Glutamatergic neuron (in vitro differentiated cells): ENCODE measurements around the gene VPS35L. TPM values are rescaled to one million over a fixed set of nuclear protein-coding genes. Genes with fewer than 3 reads are reported as not detected.

Experiments
- DNase-seq: peaks from one replicate; pipeline ENCODE4 v3.0.0; 2022
- H3K27ac Mint-ChIP-seq: one replicate; pipeline ENCODE4 v1.8.0; 2020; ENCODE audit warnings: mild to moderate bottlenecking, mixed read lengths, inconsistent platforms; ENCODE audit not compliant: unreplicated experiment
- H3K27me3 Mint-ChIP-seq: one replicate; pipeline ENCODE4 v1.8.0; 2020; ENCODE audit warnings: mild to moderate bottlenecking, moderate library complexity, mixed read lengths, inconsistent platforms; ENCODE audit not compliant: unreplicated experiment
- H3K36me3 Mint-ChIP-seq: one replicate; pipeline ENCODE4 v1.8.0; 2020; ENCODE audit warnings: mild to moderate bottlenecking, mixed read lengths, inconsistent platforms; ENCODE audit not compliant: unreplicated experiment
- H3K4me1 Mint-ChIP-seq: one replicate; pipeline ENCODE4 v1.8.0; 2020; ENCODE audit warnings: mild to moderate bottlenecking, low read depth, mixed read lengths, inconsistent platforms; ENCODE audit not compliant: unreplicated experiment
- H3K4me3 Mint-ChIP-seq: one replicate; pipeline ENCODE4 v1.8.0; 2020; ENCODE audit warnings: mild to moderate bottlenecking, mixed read lengths, inconsistent platforms; ENCODE audit not compliant: unreplicated experiment
- H3K9me3 Mint-ChIP-seq: one replicate; pipeline ENCODE4 v1.8.0; 2020; ENCODE audit warnings: mild to moderate bottlenecking, moderate library complexity, mixed read lengths, inconsistent platforms; ENCODE audit not compliant: unreplicated experiment
- total RNA-seq: library from RNA; stranded (reverse); fragmentation: NEBNext Ultra II Directional; extraction: Animal tissue kit (Norgen Biotek cat#: 25700); gene quantifications from one replicate; pipeline ENCODE4 v1.2.1, GENCODE V29; 2021; ENCODE audit not compliant: unreplicated experiment
- TF ChIP-seq, protein P1 (sequence below): fragments of 200-600 bp; sonication (generic); IDR thresholded peaks from one replicate; pipeline ENCODE4 v1.5.0; 2021; ENCODE audit not compliant: partially characterized antibody, unreplicated experiment

VPS35L gene
- total RNA-seq, 1 donor from 2014 or later, result 57.1 TPM

DNA sequence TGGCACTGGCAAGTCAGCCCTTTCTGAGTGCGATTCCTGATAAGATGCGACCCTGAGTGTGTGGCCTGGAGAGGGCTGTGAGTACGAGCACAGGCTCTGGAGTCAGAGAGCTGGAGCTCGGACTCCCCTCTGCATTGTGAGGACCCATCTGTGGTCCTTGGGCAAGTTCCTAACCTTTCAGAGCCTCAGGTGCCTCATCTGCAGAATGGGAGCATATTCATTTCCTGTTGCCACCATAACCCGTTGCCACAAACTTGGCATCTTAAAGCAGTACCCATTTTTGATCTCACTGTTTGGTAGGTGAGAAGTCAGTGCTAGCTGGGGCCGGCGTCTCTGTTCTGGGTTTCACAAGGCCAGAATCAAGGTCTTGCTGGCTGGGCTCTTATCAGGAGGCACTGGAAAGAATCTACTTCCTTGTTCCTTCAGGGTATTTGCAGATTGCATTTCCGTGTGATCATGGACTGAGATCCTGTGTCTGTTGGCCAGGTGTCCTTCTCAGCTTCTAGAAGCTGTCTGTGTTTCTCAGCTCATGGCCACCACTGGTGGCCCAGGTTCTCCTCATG lies 142.3 kb downstream of the VPS35L start:
- TF ChIP-seq, protein P1, sequence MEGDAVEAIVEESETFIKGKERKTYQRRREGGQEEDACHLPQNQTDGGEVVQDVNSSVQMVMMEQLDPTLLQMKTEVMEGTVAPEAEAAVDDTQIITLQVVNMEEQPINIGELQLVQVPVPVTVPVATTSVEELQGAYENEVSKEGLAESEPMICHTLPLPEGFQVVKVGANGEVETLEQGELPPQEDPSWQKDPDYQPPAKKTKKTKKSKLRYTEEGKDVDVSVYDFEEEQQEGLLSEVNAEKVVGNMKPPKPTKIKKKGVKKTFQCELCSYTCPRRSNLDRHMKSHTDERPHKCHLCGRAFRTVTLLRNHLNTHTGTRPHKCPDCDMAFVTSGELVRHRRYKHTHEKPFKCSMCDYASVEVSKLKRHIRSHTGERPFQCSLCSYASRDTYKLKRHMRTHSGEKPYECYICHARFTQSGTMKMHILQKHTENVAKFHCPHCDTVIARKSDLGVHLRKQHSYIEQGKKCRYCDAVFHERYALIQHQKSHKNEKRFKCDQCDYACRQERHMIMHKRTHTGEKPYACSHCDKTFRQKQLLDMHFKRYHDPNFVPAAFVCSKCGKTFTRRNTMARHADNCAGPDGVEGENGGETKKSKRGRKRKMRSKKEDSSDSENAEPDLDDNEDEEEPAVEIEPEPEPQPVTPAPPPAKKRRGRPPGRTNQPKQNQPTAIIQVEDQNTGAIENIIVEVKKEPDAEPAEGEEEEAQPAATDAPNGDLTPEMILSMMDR, result no peak
- H3K9me3 Mint-ChIP-seq, result no peaks in the 10 kb centered on the region
- H3K4me1 Mint-ChIP-seq, result no peaks in the 10 kb centered on the region
- no peak overlapping the region for H3K4me3 Mint-ChIP-seq
- DNase-seq, result no peak
- no peak overlapping the region for H3K27ac Mint-ChIP-seq
- H3K27me3 Mint-ChIP-seq, result peaks cover 3% of the 10 kb centered on the region
- H3K36me3 Mint-ChIP-seq, result peaks cover 4% of the 10 kb centered on the region

DNA sequence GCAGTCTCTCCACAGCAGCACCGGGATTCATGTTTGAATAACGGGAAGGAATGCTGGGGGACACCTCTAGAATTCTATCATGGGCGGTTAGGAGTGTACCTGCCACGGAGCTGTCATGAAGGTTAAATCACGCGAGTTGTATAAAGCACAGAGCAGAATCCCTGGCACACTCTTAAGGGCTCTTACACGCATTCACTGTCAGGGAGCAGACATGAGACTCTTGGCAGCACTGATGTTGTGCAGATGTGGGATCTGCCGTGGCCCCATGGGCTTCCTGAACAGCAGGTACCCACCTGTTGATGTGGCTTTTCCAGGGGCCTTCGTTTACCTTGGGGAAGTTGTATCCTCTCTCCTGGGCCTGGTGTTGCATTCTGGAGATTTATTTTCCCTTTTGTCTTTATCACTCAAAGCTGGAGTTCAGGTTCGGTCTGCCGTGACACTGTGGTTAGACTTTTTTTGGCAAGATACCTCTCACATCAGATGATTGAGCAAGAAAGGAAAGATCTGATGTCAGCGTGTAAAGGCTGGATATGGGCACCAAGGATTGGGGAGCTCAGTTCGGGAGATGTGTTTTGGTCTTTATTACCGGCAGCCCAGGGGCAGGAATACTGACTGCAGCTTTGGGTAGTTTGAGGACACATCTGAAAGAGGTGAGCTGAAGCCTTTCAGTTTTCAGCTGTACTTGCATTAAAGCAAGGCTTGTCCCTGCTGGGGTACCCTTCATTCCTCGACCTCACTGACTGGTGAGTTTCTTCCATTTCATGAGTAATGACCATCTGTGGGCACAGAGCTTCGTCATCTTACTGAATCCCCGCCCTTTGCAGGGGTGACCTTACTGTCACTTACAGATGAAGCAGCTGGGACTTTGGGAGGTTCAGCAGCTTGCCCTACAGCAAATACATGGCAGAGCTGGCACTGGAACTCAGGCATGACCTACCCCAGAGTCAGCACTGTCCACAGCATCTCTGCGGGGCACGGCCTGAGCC lies 143.3 kb downstream of the VPS35L start:
- DNase-seq, result no peak
- Mint-ChIP-seq H3K27ac (no peak overlapping the region), H3K27me3 (peaks cover 3% of the 10 kb centered on the region), H3K4me3 (no peak overlapping the region), H3K4me1 (no peaks in the 10 kb centered on the region), H3K9me3 (no peaks in the 10 kb centered on the region), H3K36me3 (peaks cover 4% of the 10 kb centered on the region)
- TF ChIP-seq, protein P1, result no peak

- no peak overlapping the region for H3K27ac Mint-ChIP-seq
These were observed 144.0 kb downstream of the VPS35L start for GRCh38 chr16:19699472-19699871.

DNA sequence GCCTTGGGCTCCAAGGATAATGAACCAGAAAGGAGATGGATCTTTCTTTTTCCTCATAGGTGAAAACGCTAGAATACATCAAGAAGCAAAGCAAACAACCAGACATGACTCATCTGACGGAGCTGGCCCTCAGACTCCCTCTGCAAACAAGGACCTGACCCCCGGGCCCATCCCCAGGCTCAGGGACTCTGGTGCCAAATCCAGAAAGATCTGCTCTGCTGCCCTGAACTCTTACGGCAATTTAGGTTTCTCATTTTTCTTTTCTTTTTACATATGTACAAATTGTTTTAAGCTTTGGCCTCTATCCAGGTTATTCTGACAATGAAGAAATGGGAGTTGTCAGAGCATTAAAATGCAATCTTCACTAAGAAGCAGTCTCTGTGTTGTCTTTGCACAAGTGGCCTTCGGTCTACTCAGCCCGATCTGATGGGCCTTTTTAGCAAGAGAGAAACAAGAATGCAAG lies 144.8 kb downstream of the VPS35L start:
- DNase-seq, result no peak
- H3K27ac Mint-ChIP-seq, result no peak overlapping the region

More at GRCh38 chr16:19699472-19699871, 144.0 kb downstream of the VPS35L start:
- Mint-ChIP-seq H3K4me3 (no peak overlapping the region), H3K36me3 (peaks cover 4% of the 10 kb centered on the region), H3K4me1 (no peaks in the 10 kb centered on the region), H3K9me3 (no peaks in the 10 kb centered on the region), H3K27me3 (no peaks in the 10 kb centered on the region)
- TF ChIP-seq, protein P1, result no peak
- no peak for DNase-seq

More for the DNA sequence above, 144.8 kb downstream of the VPS35L start:
- Mint-ChIP-seq H3K4me3 (no peak overlapping the region), H3K36me3 (peaks cover 10% of the 10 kb centered on the region), H3K4me1 (no peaks in the 10 kb centered on the region), H3K9me3 (no peaks in the 10 kb centered on the region), H3K27me3 (no peaks in the 10 kb centered on the region)
- TF ChIP-seq, protein P1, result no peak
